Endothelial cell of umbilical vein (primary cell): ENCODE measurements around the gene STOM. TPM values are rescaled to one million over a fixed set of nuclear protein-coding genes. Genes with fewer than 3 reads are reported as not detected.
A peak's percentile ranks its signal among the peaks of the same experiment; 100 is the strongest.

Experiments used
- BruUV-seq: library from RNA; stranded (reverse); fragments of 400-500 nt; replicated peaks from 2 replicates; lab custom pipeline; 2021; lab: Mats Ljungman, UMichigan
- CTCF ChIA-PET: fragments of 300-600, 350-600 bp; sonication (Branson Sonifier 250); formaldehyde crosslinking; loops from one replicate; lab custom pipeline; 2021; ENCODE audit warnings: antibody characterized with exemption, inconsistent platforms; lab: Charles Lee
- POLR2A ChIA-PET: fragments of 300-600, 350-600 bp; sonication (Branson Sonifier 250); formaldehyde crosslinking; loops from one replicate; lab custom pipeline; 2021; ENCODE audit warnings: antibody characterized with exemption, inconsistent platforms; lab: Charles Lee
- DNase-seq: peaks from one replicate; pipeline ENCODE4 v3.0.0-alpha.2; 2011; ENCODE audit warnings: low read depth, low spot score
- FAIRE-seq: peaks from 2 replicates; lab custom pipeline; 2011; peaks lifted over from hg19 to GRCh38; lab: Jason Lieb, UNC
- H2AFZ ChIP-seq: 2 replicates; pipeline ENCODE4 v1.6.0; 2012; ENCODE audit warnings: low read depth, low read length, control low read depth, inconsistent platforms
- H3K27ac ChIP-seq: 2 replicates; pipeline ENCODE4 v1.5.1; 2011; ENCODE audit warnings: low read depth, mild to moderate bottlenecking, control low read depth, low read length, moderate library complexity; ENCODE audit not compliant: insufficient read depth
- H3K27me3 ChIP-seq, 2 experiments: 2 replicates each; pipeline versions ENCODE4 v1.6.0 to v1.6.1; 2011; ENCODE audit warnings: low read length in 2 of 2, mixed read lengths in 1 of 2; ENCODE audit not compliant: control insufficient read depth in 2 of 2, insufficient read depth in 2 of 2
- H3K36me3 ChIP-seq, 2 experiments: 2 replicates in 1 of 2; 3 replicates in 1 of 2; pipeline ENCODE4 v1.5.1; 2011; ENCODE audit warnings: low read length in 2 of 2, mild to moderate bottlenecking in 1 of 2, moderate library complexity in 1 of 2; ENCODE audit not compliant: control insufficient read depth in 2 of 2, insufficient read depth in 2 of 2; ENCODE audit errors: extremely low read depth in 1 of 2
- H3K4me1 ChIP-seq: 3 replicates; pipeline ENCODE4 v1.5.1; 2011; ENCODE audit warnings: mild to moderate bottlenecking, low read length; ENCODE audit not compliant: control insufficient read depth, insufficient read depth; ENCODE audit errors: extremely low read depth
- H3K4me2 ChIP-seq: 2 replicates; pipeline ENCODE4 v1.6.1; 2011; ENCODE audit warnings: low read length, control low read depth, mixed read lengths; ENCODE audit not compliant: insufficient read depth
- H3K4me3 ChIP-seq, 3 experiments: fragments of 200-600 bp in 1 of 3; sonication (generic), shearing (Covaris generic) in 1 of 3; replicated peaks in 1 of 3; 2 replicates each; pipeline ENCODE4 v1.5.1; 2011 to 2016; ENCODE audit warnings: control low read depth in 3 of 3, low read length in 3 of 3, mild to moderate bottlenecking in 2 of 3, inconsistent platforms in 1 of 3, low read depth in 1 of 3, moderate library complexity in 1 of 3; ENCODE audit not compliant: insufficient read depth in 1 of 3
- H3K79me2 ChIP-seq: 2 replicates; pipeline ENCODE4 v1.6.0; 2012; ENCODE audit warnings: low read length, inconsistent platforms; ENCODE audit not compliant: control insufficient read depth, insufficient read depth
- H3K9ac ChIP-seq: replicated peaks from 2 replicates; pipeline ENCODE3; 2011; ENCODE audit warnings: low read length, control low read depth; ENCODE audit not compliant: insufficient read depth; ENCODE audit errors: extremely low read depth
- H3K9me1 ChIP-seq: replicated peaks from 3 replicates; pipeline ENCODE4 v1.6.0; 2011; ENCODE audit warnings: mild to moderate bottlenecking, low read length; ENCODE audit not compliant: control insufficient read depth, insufficient read depth; ENCODE audit errors: extremely low read depth
- H3K9me3 ChIP-seq: replicated peaks from 2 replicates; pipeline ENCODE4 v1.5.1; 2012; ENCODE audit warnings: low read length, inconsistent platforms; ENCODE audit not compliant: control insufficient read depth, insufficient read depth
- H4K20me1 ChIP-seq: replicated peaks from 2 replicates; pipeline ENCODE3; 2011; ENCODE audit warnings: mild to moderate bottlenecking, low read length; ENCODE audit not compliant: control insufficient read depth, insufficient read depth; ENCODE audit errors: extremely low read depth
- CTCF ChIP-seq, 2 donors: IDR thresholded peaks; 1 replicate in 1 of 2; 2 replicates in 1 of 2; pipeline ENCODE4 v1.5.1; 2011; ENCODE audit warnings: low read length in 2 of 2, mild to moderate bottlenecking in 2 of 2, moderate library complexity in 2 of 2, control low read depth in 1 of 2, inconsistent platforms in 1 of 2, low read depth in 1 of 2; ENCODE audit not compliant: insufficient read depth in 1 of 2; ENCODE audit errors: extremely low read depth in 1 of 2
- EZH2 ChIP-seq: IDR thresholded peaks from 2 replicates; pipeline ENCODE4 v1.6.1; 2012; ENCODE audit warnings: borderline replicate concordance, low read depth, mild to moderate bottlenecking, moderate library complexity, low read length, inconsistent platforms; ENCODE audit not compliant: severe bottlenecking
- FOS ChIP-seq: IDR thresholded peaks from 2 replicates; pipeline ENCODE4 v1.6.1; 2011; ENCODE audit warnings: mild to moderate bottlenecking, low read length, moderate library complexity, borderline replicate concordance; ENCODE audit not compliant: insufficient read depth
- GATA2 ChIP-seq: IDR thresholded peaks from 2 replicates; pipeline ENCODE4 v1.7.0; 2011; ENCODE audit warnings: low read depth, mild to moderate bottlenecking, moderate library complexity, mixed read lengths, low read length; ENCODE audit not compliant: insufficient read length, insufficient read depth
- JUN ChIP-seq: IDR thresholded peaks from 2 replicates; pipeline ENCODE4 v1.6.1; 2011; ENCODE audit warnings: borderline replicate concordance, low read depth; ENCODE audit not compliant: insufficient read length, insufficient read depth
- MYC ChIP-seq: IDR thresholded peaks from one replicate; pipeline ENCODE4 v1.6.1; 2011; ENCODE audit warnings: mild to moderate bottlenecking, low read depth, low read length
- POLR2A ChIP-seq: IDR thresholded peaks from 2 replicates; pipeline ENCODE4 v1.6.1; 2012; ENCODE audit warnings: low read depth, mild to moderate bottlenecking, control low read depth, low read length
- POLR2AphosphoS5 ChIP-seq: IDR thresholded peaks from 2 replicates; pipeline ENCODE4 v1.6.1; 2012; ENCODE audit warnings: low read depth, mild to moderate bottlenecking, control low read depth, low read length, moderate library complexity; ENCODE audit not compliant: insufficient read depth
- dilution Hi-C: fragments of 300-500 bp; cut with MboI; formaldehyde crosslinking; loops from one replicate; pipeline ENCODE4 v1.15.0; 2019; ENCODE audit warnings: low sequenced_read_pairs; ENCODE audit not compliant: extremely low pct_ligation_motif_present
- intact Hi-C: fragments of 100-400 bp; cut with micrococcal nuclease; formaldehyde crosslinking; loops from one replicate; pipeline ENCODE4 v1.10.0; 2022
- polyA plus RNA-seq, 4 experiments: library from polyadenylated mRNA; depleted of rRNA in 3 of 4; stranded (reverse) in 3 of 4; unstranded in 1 of 4; fragments of >200 nt; gene quantifications; 2 replicates each; pipeline versions ENCODE4 v1.2.1 to v1.2.3, GENCODE V29; 2011 to 2012; ENCODE audit warnings: missing spikeins in 1 of 4
- total RNA-seq: library from RNA; stranded (reverse); gene quantifications from 2 replicates; pipeline ENCODE4 v1.2.3, GENCODE V29; 2021
- TF ChIP-seq, protein P1 (sequence below): IDR thresholded peaks from 2 replicates; pipeline ENCODE4 v1.6.1; 2011; ENCODE audit not compliant: insufficient read depth, insufficient read length

Gene STOM
- total and polyA plus RNA-seq, 2 donors (not counting 3 experiments of a cell fraction or from before 2014, with no cell fraction given) = 153 to 170 TPM

DNA sequence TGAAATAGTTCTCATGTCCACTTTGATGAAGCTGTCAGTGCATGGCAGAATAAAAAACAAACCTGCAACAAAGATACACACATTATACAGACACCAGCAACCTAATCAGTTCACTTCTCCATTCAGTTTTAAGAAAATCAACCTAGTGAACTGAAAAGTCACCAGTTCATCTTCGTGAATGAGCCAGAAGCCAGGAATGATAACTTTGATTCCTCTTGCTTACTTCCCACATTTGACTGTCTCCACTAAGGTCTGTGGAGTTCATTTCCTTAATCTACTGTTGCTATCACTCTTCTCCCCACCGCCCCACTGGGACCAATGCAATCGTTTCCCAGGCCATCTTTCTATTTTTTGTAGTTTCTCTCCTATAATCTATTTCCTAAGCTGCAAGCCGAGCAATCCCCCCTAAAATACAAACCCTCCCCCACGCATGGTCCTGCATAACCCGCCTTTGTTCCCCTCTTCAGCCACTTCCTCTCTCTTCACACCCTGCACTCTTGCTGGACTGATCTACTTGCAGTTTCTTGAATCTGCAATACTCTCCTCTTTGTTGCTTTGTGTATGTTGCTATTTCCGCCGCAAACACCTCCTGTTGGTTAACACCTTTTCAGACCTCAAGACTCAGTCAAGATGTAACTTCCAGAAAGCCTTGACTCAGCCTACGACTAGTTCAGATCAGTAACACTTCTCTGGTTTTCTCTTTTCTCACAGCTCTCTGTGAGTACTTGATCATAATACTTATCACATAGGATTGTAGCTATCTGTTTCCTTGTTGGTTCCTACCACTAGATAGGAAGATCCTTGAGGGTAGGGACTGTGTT, 16.6 kb downstream of the STOM start:
- Histone ChIP-seq H3K9me1 (no peaks in the 10 kb centered on the region), H3K27me3 (no peaks in the 10 kb centered on the region), H3K4me2 (peak overlapping the region; percentile 27), H3K27ac (peak overlapping the region; percentile 86), H3K9me3 (no peaks in the 10 kb centered on the region), H4K20me1 (no peaks in the 10 kb centered on the region), H3K4me1 (peaks cover 73% of the 10 kb centered on the region), H3K4me3 (no peak overlapping the region), H3K79me2 (peaks cover 25% of the 10 kb centered on the region), H2AFZ (no peak overlapping the region), H3K36me3 (peaks cover 5 to 20% of the 10 kb centered on the region in 2 experiments), H3K9ac (peak overlapping the region; percentile 70)
- no TSS peak for BruUV-seq
- TF ChIP-seq JUN (no peak), GATA2 (no peak), MYC (no peak)
- ChIA-PET CTCF (interaction anchor here (0.7 to 4.7 kb wide), 12 partner anchors 10 to 141 kb away, joined by 3 to 34 read pairs (median 5); partner anchors contain the start of gene GSN), POLR2A (interaction anchor here (0.6 to 2.5 kb wide), 5 partner anchors 10 to 728 kb away, joined by 3 to 11 read pairs (median 4); no protein-coding TSS in a partner anchor)
- intact Hi-C loops = loop anchor here (1.0 kb wide), 2 partner anchors 27 to 66 kb away; no protein-coding TSS in a partner anchor
- DNase-seq (no peak), FAIRE-seq (no peak)
- dilution Hi-C loops = no loop called here

- DNase-seq (peak; percentile 98), FAIRE-seq (peak; percentile 82)
- Histone ChIP-seq H2AFZ (no peak overlapping the region), H3K36me3 (peaks cover 19 to 36% of the 10 kb centered on the region in 2 experiments), H3K4me2 (peak overlapping the region; percentile 49), H3K4me1 (peaks cover 52% of the 10 kb centered on the region), H3K27ac (peak overlapping the region; percentile 66), H3K9ac (peak overlapping the region; percentile 32), H4K20me1 (no peaks in the 10 kb centered on the region), H3K27me3 (no peaks in the 10 kb centered on the region), H3K79me2 (peaks cover 13% of the 10 kb centered on the region), H3K4me3 (no peak overlapping the region), H3K9me3 (no peaks in the 10 kb centered on the region), H3K9me1 (no peaks in the 10 kb centered on the region)
- dilution Hi-C loops = no loop called here
- peak; percentile 42 for TF ChIP-seq JUN
- no peak for TF ChIP-seq CTCF (IDR thresholded peaks at IDR 0.05; ENCODE audit: extremely low read depth in 1 of 2, insufficient read depth in 1 of 2, low read depth in 1 of 2, low read length in 2 of 2)
- no peak for TF ChIP-seq POLR2A
- TF ChIP-seq GATA2 = no peak
- TF ChIP-seq FOS = no peak
- TF ChIP-seq MYC = no peak
- TF ChIP-seq, protein P1, sequence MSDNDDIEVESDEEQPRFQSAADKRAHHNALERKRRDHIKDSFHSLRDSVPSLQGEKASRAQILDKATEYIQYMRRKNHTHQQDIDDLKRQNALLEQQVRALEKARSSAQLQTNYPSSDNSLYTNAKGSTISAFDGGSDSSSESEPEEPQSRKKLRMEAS = peak; percentile 61
- no peak for TF ChIP-seq EZH2
- TF ChIP-seq POLR2AphosphoS5 = peak; percentile 29
- CTCF ChIA-PET = interaction anchor here (1.1 to 2.0 kb wide), 13 partner anchors 10 to 73 kb away, joined by 3 to 34 read pairs (median 5); no protein-coding TSS in a partner anchor
- BruUV-seq = no TSS peak
- POLR2A ChIA-PET = interaction anchor here (0.6 to 1.0 kb wide), 3 partner anchors 9 to 49 kb away, joined by 3 to 7 read pairs (median 4); no protein-coding TSS in a partner anchor
- intact Hi-C loops = loop anchor here (1.0 kb wide), 1 partner anchor 19 kb away; the partner anchor contains the start of gene STOM
Observed at GRCh38 chr9:121350993-121351561, 19.0 kb downstream of the STOM start.
